ENCODE data around the gene KCNMB2.

- no peak for TF ChIP-seq CTCF (IDR thresholded peaks at IDR 0.05; ENCODE audit: insufficient read depth, low read length)
- no peak for TF ChIP-seq POLR2AphosphoS5 (IDR thresholded peaks at IDR 0.05; ENCODE audit: low read depth)
- no peak for TF ChIP-seq GABPA (IDR thresholded peaks at IDR 0.05; ENCODE audit: low read depth)
- no peak for TF ChIP-seq REST (IDR thresholded peaks at IDR 0.05; ENCODE audit: insufficient replicate concordance, low read depth)
- TF ChIP-seq SPI1 (IDR thresholded peaks at IDR 0.05; ENCODE audit: borderline replicate concordance, low read depth) = no peak
Observed at GRCh38 chr3:178673529-178673928, 137.3 kb downstream of the KCNMB2 start.

All from HL-60 (cell line).